ENCODE results near the gene RASL11A.

The RASL11A gene

DNA sequence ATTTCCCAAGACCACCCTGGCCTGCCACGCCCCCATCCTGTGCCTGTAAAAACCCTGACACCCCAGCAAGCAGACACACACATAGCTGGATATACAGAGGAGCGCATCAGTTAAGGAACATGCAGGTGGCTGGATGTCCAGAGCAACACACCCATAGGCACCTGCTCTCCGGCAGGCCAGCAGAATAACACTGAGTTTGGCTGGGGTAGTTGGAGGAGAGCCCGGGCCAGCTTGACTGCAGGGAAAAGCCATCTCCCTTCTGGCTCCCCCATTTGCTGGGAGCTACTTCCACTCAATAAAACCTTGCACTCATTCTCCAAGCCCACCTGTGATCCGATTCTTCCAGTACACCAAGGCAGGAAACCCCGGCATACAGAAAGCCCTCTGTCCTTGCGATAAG, 8.9 kb downstream of the RASL11A start:
- TF ChIP-seq, protein P1, sequence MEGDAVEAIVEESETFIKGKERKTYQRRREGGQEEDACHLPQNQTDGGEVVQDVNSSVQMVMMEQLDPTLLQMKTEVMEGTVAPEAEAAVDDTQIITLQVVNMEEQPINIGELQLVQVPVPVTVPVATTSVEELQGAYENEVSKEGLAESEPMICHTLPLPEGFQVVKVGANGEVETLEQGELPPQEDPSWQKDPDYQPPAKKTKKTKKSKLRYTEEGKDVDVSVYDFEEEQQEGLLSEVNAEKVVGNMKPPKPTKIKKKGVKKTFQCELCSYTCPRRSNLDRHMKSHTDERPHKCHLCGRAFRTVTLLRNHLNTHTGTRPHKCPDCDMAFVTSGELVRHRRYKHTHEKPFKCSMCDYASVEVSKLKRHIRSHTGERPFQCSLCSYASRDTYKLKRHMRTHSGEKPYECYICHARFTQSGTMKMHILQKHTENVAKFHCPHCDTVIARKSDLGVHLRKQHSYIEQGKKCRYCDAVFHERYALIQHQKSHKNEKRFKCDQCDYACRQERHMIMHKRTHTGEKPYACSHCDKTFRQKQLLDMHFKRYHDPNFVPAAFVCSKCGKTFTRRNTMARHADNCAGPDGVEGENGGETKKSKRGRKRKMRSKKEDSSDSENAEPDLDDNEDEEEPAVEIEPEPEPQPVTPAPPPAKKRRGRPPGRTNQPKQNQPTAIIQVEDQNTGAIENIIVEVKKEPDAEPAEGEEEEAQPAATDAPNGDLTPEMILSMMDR (IDR thresholded peaks at IDR 0.05; ENCODE audit: insufficient read depth, low read length, poor library complexity, severe bottlenecking): no peak
- DNase-seq (ENCODE audit: extremely low read depth, insufficient read length): no peak
- Histone ChIP-seq H3K36me3 (ENCODE audit: control insufficient read depth, insufficient read depth, low read length) (no peaks in the 10 kb centered on the region), H3K27me3 (replicated peaks; ENCODE audit: control insufficient read depth, insufficient read depth, low read length) (no peaks in the 10 kb centered on the region; the same call in 1 of the 2 replicates), H3K4me3 (replicated peaks; ENCODE audit: low read depth, low read length) (no peak overlapping the region)

GRCh38 chr13:27280009-27280656, 9.5 kb downstream of the RASL11A start:
- Histone ChIP-seq H3K4me3 (replicated peaks; ENCODE audit: low read depth, low read length) (no peak overlapping the region), H3K36me3 (ENCODE audit: control insufficient read depth, insufficient read depth, low read length) (no peaks in the 10 kb centered on the region), H3K27me3 (replicated peaks; ENCODE audit: control insufficient read depth, insufficient read depth, low read length) (no peaks in the 10 kb centered on the region; the same call in 1 of the 2 replicates)
- no peak for DNase-seq (ENCODE audit: extremely low read depth, insufficient read length)
- TF ChIP-seq, protein P1 (IDR thresholded peaks at IDR 0.05; ENCODE audit: insufficient read depth, low read length, poor library complexity, severe bottlenecking): no peak

- H3K27me3 ChIP-seq (replicated peaks; ENCODE audit: control insufficient read depth, insufficient read depth, low read length): no peaks in the 10 kb centered on the region; the same call in 1 of the 2 replicates
- H3K4me3 ChIP-seq (replicated peaks; ENCODE audit: low read depth, low read length): no peak overlapping the region
- no peaks in the 10 kb centered on the region for H3K36me3 ChIP-seq (ENCODE audit: control insufficient read depth, insufficient read depth, low read length)
- DNase-seq (ENCODE audit: extremely low read depth, insufficient read length): no peak
- TF ChIP-seq, protein P1 (IDR thresholded peaks at IDR 0.05; ENCODE audit: insufficient read depth, low read length, poor library complexity, severe bottlenecking): no peak
These were observed 10.2 kb downstream of the RASL11A start for GRCh38 chr13:27280841-27281240.

GRCh38 chr13:27281420-27281819, 10.8 kb downstream of the RASL11A start:
- TF ChIP-seq, protein P1 (IDR thresholded peaks at IDR 0.05; ENCODE audit: insufficient read depth, low read length, poor library complexity, severe bottlenecking): no peak
- Histone ChIP-seq H3K27me3 (replicated peaks; ENCODE audit: control insufficient read depth, insufficient read depth, low read length) (no peaks in the 10 kb centered on the region; the same call in 1 of the 2 replicates), H3K36me3 (ENCODE audit: control insufficient read depth, insufficient read depth, low read length) (no peaks in the 10 kb centered on the region), H3K4me3 (replicated peaks; ENCODE audit: low read depth, low read length) (no peak overlapping the region)
- DNase-seq (ENCODE audit: extremely low read depth, insufficient read length): no peak

DNA sequence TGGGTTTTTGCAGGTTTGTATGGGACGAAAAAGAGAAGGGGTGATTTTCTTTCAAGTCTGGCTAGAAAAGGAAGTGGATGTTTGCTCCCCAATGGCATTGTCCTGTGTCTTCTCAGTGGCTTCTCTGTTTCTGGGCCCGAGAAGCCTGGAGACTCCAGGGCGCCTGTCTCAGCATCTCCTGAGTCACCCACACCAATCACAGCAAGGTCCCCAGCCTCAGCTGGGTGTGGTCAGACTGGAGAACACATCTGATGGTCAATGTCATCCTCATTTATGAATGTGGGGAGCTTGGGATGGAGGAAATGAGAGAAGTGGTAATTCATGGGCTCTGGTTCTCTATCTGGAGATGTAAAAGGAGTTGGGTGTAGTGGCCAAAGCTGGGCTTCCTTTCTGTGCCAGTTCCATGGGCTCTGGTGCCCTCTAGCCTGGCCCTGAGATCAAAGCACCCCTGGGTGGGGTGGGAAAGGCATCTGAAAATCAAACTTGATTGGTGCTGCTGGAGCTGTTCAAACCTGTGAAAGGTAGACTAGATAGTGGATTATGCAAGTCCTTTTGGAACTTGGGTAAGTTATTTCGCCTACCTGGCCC, 13.4 kb downstream of the RASL11A start:
- no peak for DNase-seq (ENCODE audit: extremely low read depth, insufficient read length)
- TF ChIP-seq, protein P1 (IDR thresholded peaks at IDR 0.05; ENCODE audit: insufficient read depth, low read length, poor library complexity, severe bottlenecking): peak; percentile 56
- H3K27me3 ChIP-seq (replicated peaks; ENCODE audit: control insufficient read depth, insufficient read depth, low read length): no peaks in the 10 kb centered on the region; the same call in 1 of the 2 replicates

More for the DNA sequence above, 13.4 kb downstream of the RASL11A start:
- H3K4me3 ChIP-seq (replicated peaks; ENCODE audit: low read depth, low read length): no peak overlapping the region
- no peaks in the 10 kb centered on the region for H3K36me3 ChIP-seq (ENCODE audit: control insufficient read depth, insufficient read depth, low read length)

Measured in GM06990 (cell line).